VCaP (cell line): ENCODE results near the gene SELENOS.

Experiments used
- H3K27ac ChIP-seq: fragments of 450-650 bp; 2 replicates; pipeline ENCODE4 v1.5.1; 2017
- TF ChIP-seq, protein P1 (sequence below): fragments of 450-650 bp; conservative IDR thresholded peaks from 2 replicates; pipeline ENCODE4 v1.5.1; 2017; ENCODE audit warnings: mild to moderate bottlenecking, moderate library complexity

Gene SELENOS

DNA sequence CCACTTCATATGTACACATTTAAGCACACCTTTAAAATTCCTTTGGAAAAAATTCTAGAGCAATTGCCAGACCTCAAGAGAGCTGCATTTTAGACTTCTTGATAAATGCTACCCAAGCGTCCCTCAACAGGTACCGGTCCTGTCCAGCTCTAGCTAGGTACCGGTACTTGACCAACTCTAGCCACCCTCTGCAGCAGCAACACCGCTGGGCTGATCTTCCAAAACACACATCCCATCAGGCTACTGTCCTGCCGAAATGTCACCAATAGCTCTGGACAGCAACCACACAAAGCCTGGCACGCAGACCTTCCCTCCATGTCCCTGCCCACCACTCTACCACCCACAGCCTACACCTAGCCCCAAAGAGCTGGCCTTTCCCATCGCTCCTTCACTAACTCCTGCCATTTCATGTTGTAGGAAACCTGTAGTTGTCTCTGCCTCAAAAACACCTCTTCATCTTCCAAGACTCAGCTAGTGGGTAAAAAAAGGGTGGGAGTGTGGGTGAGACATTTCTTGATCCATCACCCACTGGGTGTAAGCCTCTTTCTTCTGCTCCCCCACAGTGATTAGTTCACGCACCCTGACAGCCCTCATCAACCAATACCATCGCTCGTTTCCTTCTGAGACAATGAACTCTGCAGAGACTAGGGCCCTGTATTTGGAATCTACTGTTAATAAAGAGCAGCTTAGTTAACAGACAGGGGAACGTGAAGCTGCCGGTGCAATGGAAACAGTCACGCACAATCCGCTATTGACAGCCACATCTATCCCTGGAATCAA is 32.2 kb downstream of the SELENOS start:
- H3K27ac ChIP-seq, result peak overlapping the region; percentile 90
- TF ChIP-seq, protein P1, sequence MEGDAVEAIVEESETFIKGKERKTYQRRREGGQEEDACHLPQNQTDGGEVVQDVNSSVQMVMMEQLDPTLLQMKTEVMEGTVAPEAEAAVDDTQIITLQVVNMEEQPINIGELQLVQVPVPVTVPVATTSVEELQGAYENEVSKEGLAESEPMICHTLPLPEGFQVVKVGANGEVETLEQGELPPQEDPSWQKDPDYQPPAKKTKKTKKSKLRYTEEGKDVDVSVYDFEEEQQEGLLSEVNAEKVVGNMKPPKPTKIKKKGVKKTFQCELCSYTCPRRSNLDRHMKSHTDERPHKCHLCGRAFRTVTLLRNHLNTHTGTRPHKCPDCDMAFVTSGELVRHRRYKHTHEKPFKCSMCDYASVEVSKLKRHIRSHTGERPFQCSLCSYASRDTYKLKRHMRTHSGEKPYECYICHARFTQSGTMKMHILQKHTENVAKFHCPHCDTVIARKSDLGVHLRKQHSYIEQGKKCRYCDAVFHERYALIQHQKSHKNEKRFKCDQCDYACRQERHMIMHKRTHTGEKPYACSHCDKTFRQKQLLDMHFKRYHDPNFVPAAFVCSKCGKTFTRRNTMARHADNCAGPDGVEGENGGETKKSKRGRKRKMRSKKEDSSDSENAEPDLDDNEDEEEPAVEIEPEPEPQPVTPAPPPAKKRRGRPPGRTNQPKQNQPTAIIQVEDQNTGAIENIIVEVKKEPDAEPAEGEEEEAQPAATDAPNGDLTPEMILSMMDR, result no peak

DNA sequence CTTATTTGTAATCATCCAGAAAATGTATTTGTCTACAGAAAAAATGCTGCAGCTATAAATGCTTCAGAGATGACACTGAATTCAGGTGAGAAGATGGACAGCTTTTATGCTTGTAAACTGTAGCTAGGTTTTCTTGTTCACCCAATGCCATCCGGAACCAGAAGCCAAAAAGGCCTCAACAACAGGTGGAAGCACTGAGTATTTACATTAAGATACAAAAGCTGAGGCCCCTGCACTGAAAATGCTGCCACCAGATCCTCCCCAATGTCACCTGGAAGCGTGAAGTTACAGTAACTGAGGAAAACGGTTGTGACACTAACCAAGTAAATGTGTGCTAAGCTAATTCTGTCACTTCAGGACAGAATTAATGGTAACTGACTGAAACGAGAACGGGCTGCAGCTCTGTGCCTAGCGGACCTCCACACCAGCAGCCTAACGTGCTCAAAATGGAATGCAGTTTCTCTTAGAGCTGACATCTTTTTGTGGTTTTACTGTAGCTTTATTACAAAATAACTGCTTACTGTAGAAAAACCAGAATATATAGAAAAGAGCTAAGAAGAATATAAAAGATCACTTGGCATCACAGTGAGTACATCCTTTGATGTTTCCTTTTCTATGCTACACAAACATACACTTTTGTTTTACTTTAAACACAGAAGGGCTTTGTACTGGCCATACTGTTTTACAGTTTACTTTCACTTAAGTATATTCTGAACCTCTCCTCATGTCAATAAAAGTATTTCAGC is 33.1 kb downstream of the SELENOS start:
- TF ChIP-seq, protein P1, result no peak
- peak overlapping the region; percentile 90 for H3K27ac ChIP-seq

DNA sequence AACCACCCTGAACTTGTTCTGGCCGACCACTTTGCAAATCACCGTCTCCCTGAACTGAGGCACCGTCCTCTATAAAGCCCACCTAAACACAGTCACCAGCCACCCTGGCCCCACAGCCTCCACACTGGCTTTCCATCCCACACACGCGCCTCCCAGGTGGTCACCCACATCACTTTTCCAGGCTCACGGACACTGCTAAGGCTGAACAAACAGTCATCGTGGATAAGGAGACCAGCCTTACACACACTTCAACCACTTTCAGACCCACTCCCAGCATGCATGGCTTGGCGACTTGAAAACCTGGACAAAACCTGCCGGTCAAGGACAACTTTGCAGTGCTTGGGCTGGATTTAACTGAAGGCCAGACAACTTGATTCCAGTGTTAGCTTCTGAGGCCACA is 33.9 kb downstream of the SELENOS start:
- peak overlapping the region; percentile 90 for H3K27ac ChIP-seq
- TF ChIP-seq, protein P1, result no peak

DNA sequence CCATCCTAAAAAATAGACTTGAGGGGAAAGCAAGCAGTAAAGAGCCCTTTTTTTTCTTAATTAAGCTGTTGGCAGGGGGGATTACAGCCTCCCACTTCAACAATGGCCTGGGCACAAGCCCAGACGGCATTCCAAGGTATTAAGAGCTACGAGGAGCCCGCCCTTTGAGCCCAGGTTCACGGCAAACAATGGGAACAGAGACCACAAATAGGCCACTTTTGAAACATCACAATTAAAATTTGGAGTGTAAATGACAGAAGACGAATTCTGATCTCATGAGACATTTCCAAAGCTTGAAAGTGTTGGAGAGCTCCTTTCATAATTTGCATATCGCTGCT is 34.3 kb downstream of the SELENOS start:
- TF ChIP-seq, protein P1, result no peak
- H3K27ac ChIP-seq, result peak overlapping the region; percentile 90

DNA sequence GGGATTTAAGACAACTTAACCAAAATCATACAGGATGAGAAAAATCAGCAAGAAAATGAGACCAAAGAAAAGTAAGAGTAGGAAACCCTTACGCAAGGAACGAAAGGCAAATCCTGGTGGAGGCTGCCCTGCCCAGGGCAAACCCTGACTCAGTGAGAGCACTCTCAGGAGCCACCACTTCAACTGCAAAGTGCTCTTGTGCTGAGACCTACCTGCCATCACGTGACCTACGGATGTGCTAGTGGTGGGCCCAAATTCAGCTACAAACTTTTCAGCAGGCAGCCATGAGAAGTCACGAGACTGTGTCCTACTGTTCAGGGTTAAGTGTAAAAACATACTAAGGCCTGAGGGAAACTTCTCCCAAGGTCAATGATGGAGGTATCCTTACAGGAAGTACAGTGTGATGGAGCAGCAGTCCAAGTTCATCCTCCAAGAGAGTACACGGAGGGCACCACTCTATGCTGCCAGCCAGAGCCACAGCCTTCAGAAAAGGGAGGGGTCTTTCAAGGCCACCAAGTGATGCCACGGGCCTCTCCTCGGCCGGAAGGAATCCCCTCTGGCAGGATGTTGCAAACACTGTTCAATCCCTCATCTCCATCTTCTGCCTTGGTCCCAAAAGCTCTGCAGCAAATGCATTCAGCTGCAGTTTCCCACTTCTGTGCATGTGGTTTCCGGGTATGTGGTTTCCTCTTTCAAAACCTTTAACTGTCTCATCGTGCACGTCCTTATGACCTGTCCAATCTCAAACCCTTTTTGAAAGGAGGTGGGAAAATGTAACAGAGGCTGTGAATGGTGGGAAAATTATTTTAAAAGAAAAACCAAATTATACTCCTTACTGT is 34.9 kb downstream of the SELENOS start:
- TF ChIP-seq, protein P1, result no peak
- peak overlapping the region; percentile 90 for H3K27ac ChIP-seq

DNA sequence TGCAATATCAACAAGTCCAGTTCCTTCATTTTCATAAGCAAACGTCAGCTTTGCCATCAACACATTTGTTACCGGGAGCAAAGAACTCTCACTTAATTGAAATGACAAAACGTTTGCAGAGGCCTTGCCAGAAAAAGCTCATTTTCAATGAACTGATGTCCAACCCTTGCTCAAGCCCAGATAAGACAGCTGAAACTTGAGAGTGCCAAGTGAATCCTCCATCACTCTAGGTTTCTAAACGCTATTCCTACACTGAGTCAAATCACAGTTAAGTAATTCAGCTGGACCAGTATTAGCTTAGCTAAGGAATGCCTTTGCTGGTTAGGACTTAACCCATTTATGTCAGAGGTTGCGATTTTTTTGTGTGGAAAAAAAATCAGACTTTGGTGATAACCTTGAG is 36.9 kb downstream of the SELENOS start:
- H3K27ac ChIP-seq, result no peak overlapping the region
- TF ChIP-seq, protein P1, result no peak

DNA sequence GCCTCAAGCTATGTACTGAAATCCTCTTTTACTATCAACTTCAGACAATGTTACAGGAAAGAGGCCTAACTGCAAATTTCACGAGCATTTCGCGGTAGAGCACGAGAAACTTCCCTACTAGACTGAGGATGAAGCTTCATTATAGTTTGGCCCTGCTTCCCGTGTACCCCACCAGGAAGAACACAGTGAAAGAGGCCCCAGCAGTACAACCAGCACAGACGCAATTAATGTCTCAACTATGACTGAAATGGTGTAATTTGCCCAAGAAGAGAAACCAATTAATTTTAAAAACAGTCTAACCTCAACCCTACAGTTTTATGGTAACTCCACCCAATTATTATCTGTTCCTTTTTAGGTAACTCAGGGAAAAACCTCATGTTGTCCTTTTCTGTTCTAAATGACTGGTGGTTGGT is 37.6 kb downstream of the SELENOS start:
- no peak overlapping the region for H3K27ac ChIP-seq
- TF ChIP-seq, protein P1, result no peak
